Osteoblast (primary cell): ENCODE measurements around the gene SPAG16. TPM values are rescaled to one million over a fixed set of nuclear protein-coding genes. Genes with fewer than 3 reads are reported as not detected.

Experiments
- DNase-seq: peaks from one replicate; pipeline ENCODE4 v3.0.0; 2011; ENCODE audit warnings: low spot score, mixed read lengths; ENCODE audit not compliant: insufficient read length; ENCODE audit errors: missing footprints
- H2AFZ ChIP-seq: 2 replicates; pipeline ENCODE4 v1.6.0; 2011; ENCODE audit warnings: mild to moderate bottlenecking, low read length
- H3K27ac ChIP-seq: 2 replicates; pipeline ENCODE4 v1.5.1; 2011; ENCODE audit warnings: mild to moderate bottlenecking, low read depth, low read length, moderate library complexity
- H3K27me3 ChIP-seq: 2 replicates; pipeline ENCODE4 v1.6.0; 2012; ENCODE audit warnings: mild to moderate bottlenecking, control low read depth, inconsistent platforms, low read length, moderate library complexity; ENCODE audit not compliant: insufficient read depth
- H3K36me3 ChIP-seq: 2 replicates; pipeline ENCODE4 v1.5.1; 2011; ENCODE audit warnings: mild to moderate bottlenecking, low read length, control low read depth, moderate library complexity; ENCODE audit not compliant: insufficient read depth
- H3K4me1 ChIP-seq: 2 replicates; pipeline ENCODE4 v1.5.1; 2011; ENCODE audit warnings: mild to moderate bottlenecking, low read length, control low read depth, moderate library complexity; ENCODE audit not compliant: insufficient read depth
- H3K4me2 ChIP-seq: 2 replicates; pipeline ENCODE4 v1.6.0; 2011; ENCODE audit warnings: mild to moderate bottlenecking, low read length; ENCODE audit not compliant: insufficient read depth
- H3K4me3 ChIP-seq: fragments of 200-600 bp; sonication (generic); 3 replicates; pipeline ENCODE4 v1.5.1; 2012; ENCODE audit warnings: mild to moderate bottlenecking, low read length, inconsistent platforms; ENCODE audit not compliant: insufficient read depth
- H3K79me2 ChIP-seq: 2 replicates; pipeline ENCODE4 v1.6.0; 2012; ENCODE audit warnings: mild to moderate bottlenecking, low read length, control low read depth, inconsistent platforms; ENCODE audit not compliant: insufficient read depth
- H3K9me3 ChIP-seq: 2 replicates; pipeline ENCODE4 v1.5.1; 2011; ENCODE audit warnings: low read depth, low read length, control low read depth
- H4K20me1 ChIP-seq: 2 replicates; pipeline ENCODE4 v1.6.0; 2012; ENCODE audit warnings: mild to moderate bottlenecking, low read length, control low read depth; ENCODE audit not compliant: insufficient read depth
- total RNA-seq: library from RNA; depleted of rRNA; stranded (reverse); fragments of >200 nt; gene quantifications from 2 replicates; pipeline ENCODE4 v1.2.3, GENCODE V29; 2012
- TF ChIP-seq, protein P1 (sequence below): IDR thresholded peaks from 2 replicates; pipeline ENCODE4 v1.5.1; 2011; ENCODE audit warnings: mild to moderate bottlenecking, low read depth, low read length, moderate library complexity; ENCODE audit errors: extremely low read depth

SPAG16 gene
- total RNA-seq, 1 donor: 47.8 TPM

DNA sequence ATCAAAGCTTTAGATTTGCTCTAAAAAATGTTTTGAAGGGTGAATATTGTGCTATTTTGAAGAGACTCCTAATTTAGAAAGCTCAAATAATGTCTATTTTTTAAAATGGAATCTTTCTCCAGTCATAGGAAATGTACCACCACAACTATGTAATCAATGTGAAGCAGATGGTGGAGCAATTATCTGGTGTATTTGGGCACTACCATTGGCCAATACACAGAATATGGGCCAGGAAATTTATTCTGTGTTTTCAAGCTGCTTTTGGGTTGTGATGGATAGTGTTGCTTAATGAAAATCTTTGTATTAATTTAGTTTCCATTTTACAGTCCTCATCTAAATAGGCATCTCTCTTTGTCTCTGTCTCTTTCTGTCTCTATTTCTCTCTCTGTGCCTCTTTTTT lies 1109.5 kb downstream of the SPAG16 start:
- TF ChIP-seq, protein P1, sequence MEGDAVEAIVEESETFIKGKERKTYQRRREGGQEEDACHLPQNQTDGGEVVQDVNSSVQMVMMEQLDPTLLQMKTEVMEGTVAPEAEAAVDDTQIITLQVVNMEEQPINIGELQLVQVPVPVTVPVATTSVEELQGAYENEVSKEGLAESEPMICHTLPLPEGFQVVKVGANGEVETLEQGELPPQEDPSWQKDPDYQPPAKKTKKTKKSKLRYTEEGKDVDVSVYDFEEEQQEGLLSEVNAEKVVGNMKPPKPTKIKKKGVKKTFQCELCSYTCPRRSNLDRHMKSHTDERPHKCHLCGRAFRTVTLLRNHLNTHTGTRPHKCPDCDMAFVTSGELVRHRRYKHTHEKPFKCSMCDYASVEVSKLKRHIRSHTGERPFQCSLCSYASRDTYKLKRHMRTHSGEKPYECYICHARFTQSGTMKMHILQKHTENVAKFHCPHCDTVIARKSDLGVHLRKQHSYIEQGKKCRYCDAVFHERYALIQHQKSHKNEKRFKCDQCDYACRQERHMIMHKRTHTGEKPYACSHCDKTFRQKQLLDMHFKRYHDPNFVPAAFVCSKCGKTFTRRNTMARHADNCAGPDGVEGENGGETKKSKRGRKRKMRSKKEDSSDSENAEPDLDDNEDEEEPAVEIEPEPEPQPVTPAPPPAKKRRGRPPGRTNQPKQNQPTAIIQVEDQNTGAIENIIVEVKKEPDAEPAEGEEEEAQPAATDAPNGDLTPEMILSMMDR: no peak

DNA sequence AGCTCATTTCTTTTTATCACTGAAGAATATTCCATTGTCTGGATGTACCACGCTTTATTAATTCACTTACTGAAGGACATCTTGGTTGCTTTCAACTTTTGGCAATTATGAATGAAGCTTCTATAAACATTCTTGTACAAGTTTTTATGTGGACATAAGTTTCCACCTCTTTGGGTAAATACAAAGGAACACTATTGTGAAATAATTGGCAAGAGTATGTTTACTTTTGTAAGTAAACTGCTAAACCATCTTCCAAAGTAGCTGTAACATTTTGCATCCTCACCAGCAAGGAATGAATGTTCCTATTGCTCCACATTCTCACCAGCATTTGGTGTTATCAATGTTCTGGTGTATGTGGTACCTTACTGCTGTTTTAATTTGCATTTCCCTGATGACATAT lies 1110.8 kb downstream of the SPAG16 start:
- no peak overlapping the region for H3K4me2 ChIP-seq
- TF ChIP-seq, protein P1: no peak
- H4K20me1 ChIP-seq: no peaks in the 10 kb centered on the region
- H3K4me3 ChIP-seq: no peak overlapping the region
- H2AFZ ChIP-seq: no peak overlapping the region
- no peak for DNase-seq
- H3K9me3 ChIP-seq: no peaks in the 10 kb centered on the region
- H3K27me3 ChIP-seq: no peaks in the 10 kb centered on the region
- H3K36me3 ChIP-seq: no peaks in the 10 kb centered on the region
- H3K79me2 ChIP-seq: no peaks in the 10 kb centered on the region
- no peaks in the 10 kb centered on the region for H3K4me1 ChIP-seq
- H3K27ac ChIP-seq: no peak overlapping the region

More for the DNA sequence above, 1109.5 kb downstream of the SPAG16 start:
- Histone ChIP-seq H3K36me3 (no peaks in the 10 kb centered on the region), H3K4me3 (no peak overlapping the region), H3K79me2 (no peaks in the 10 kb centered on the region), H3K27me3 (no peaks in the 10 kb centered on the region), H3K27ac (no peak overlapping the region), H3K9me3 (no peaks in the 10 kb centered on the region), H2AFZ (no peak overlapping the region), H3K4me2 (no peak overlapping the region), H4K20me1 (no peaks in the 10 kb centered on the region), H3K4me1 (no peaks in the 10 kb centered on the region)
- no peak for DNase-seq

DNA sequence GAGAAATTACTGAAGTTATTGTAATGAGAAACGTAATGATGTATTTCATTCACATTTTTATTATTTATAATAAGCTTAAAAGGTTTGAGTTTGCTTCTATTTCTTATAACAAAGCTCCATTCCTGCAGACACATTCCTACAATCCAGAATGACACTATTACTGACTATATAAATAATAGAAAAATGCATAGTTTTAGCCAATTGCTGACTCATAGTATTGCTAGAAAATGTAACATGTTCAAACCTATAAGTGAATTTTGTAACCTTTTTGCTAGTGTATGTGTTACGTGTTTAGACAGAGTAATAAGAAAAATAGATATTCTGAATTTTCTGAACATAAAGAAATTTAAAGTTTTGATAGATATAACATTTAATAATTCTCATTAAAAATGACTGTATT lies 1117.3 kb downstream of the SPAG16 start:
- no peaks in the 10 kb centered on the region for H4K20me1 ChIP-seq
- no peaks in the 10 kb centered on the region for H3K9me3 ChIP-seq
- no peak overlapping the region for H3K27ac ChIP-seq
- DNase-seq: no peak
- TF ChIP-seq, protein P1: no peak
- no peaks in the 10 kb centered on the region for H3K79me2 ChIP-seq
- H3K4me2 ChIP-seq: no peak overlapping the region
- H2AFZ ChIP-seq: no peak overlapping the region
- H3K36me3 ChIP-seq: no peaks in the 10 kb centered on the region
- no peaks in the 10 kb centered on the region for H3K27me3 ChIP-seq
- no peak overlapping the region for H3K4me3 ChIP-seq
- no peaks in the 10 kb centered on the region for H3K4me1 ChIP-seq

DNA sequence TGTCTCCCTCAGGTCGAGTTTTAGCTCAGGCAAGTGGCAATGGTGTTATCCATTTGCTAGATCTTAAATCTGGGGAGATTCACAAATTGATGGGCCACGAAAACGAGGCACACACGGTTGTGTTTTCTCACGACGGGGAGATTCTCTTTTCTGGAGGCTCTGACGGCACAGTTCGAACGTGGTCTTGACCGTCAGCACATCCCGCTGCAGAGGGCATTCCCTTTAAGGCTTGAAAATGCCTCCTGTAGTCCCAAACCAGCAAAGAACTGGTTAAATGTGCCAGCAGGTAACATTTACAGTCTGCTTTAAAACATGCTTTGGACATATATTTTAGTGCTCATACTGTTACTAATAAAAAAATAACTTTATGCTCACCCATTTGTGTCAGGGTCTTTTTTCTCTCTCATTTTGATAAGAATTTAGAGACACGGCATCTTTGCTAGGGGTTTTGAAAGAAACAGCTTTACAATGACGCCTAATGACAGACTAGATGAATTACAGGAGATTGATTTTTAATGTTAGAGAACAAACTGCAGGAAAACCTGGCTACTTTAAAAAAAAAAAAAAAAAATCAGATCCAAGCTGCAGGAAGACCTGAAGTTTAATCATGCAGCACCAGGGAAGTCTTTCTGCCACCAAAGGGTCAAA lies 1126.0 kb downstream of the SPAG16 start:
- no peaks in the 10 kb centered on the region for H3K79me2 ChIP-seq
- H3K27ac ChIP-seq: no peak overlapping the region
- no peaks in the 10 kb centered on the region for H3K4me1 ChIP-seq
- DNase-seq: no peak
- TF ChIP-seq, protein P1: no peak
- no peaks in the 10 kb centered on the region for H4K20me1 ChIP-seq
- no peaks in the 10 kb centered on the region for H3K9me3 ChIP-seq
- H3K4me3 ChIP-seq: no peak overlapping the region
- H3K36me3 ChIP-seq: no peaks in the 10 kb centered on the region
- no peak overlapping the region for H3K4me2 ChIP-seq
- no peak overlapping the region for H2AFZ ChIP-seq
- H3K27me3 ChIP-seq: no peaks in the 10 kb centered on the region
